Hepatocyte (in vitro differentiated cells): ENCODE data around the gene ATP5F1D. TPM values are rescaled to one million over a fixed set of nuclear protein-coding genes. Genes with fewer than 3 reads are reported as not detected.
A peak's percentile ranks its signal among the peaks of the same experiment; 100 is the strongest.

ENCODE experiments used
- DNase-seq: peaks from one replicate; pipeline ENCODE4 v3.0.0-alpha.2; 2016; ENCODE audit warnings: low spot score
- H2AFZ ChIP-seq: fragments of 200-600 bp; sonication (generic); 2 replicates; pipeline ENCODE4 v1.6.0; 2016; ENCODE audit warnings: antibody characterized with exemption, mild to moderate bottlenecking
- H3K27ac ChIP-seq: fragments of 200-600 bp; sonication (generic); 2 replicates; pipeline ENCODE4 v1.5.1; 2016; ENCODE audit warnings: mild to moderate bottlenecking
- H3K27me3 ChIP-seq: fragments of 200-600 bp; sonication (generic); 2 replicates; pipeline ENCODE4 v1.6.1; 2016
- H3K36me3 ChIP-seq: fragments of 200-600 bp; sonication (generic); replicated peaks from 2 replicates; pipeline ENCODE4 v1.5.1; 2016; ENCODE audit warnings: low read depth; ENCODE audit not compliant: insufficient read depth
- H3K4me1 ChIP-seq: fragments of 200-600 bp; sonication (generic); 2 replicates; pipeline ENCODE4 v1.5.1; 2016; ENCODE audit warnings: mild to moderate bottlenecking, moderate library complexity; ENCODE audit not compliant: insufficient read depth
- H3K4me2 ChIP-seq: fragments of 200-600 bp; sonication (generic); 2 replicates; pipeline ENCODE4 v1.6.0; 2016
- H3K4me3 ChIP-seq: fragments of 200-600 bp; sonication (generic); 2 replicates; pipeline ENCODE4 v1.5.1; 2016; ENCODE audit warnings: mild to moderate bottlenecking
- H3K79me2 ChIP-seq: fragments of 200-600 bp; sonication (generic); 2 replicates; pipeline ENCODE4 v1.6.0; 2017; ENCODE audit warnings: mild to moderate bottlenecking
- H3K9me2 ChIP-seq: fragments of 200-600 bp; sonication (generic); replicated peaks from 2 replicates; pipeline ENCODE4 v1.6.0; 2017; ENCODE audit warnings: mild to moderate bottlenecking; ENCODE audit not compliant: insufficient read depth
- H3K9me3 ChIP-seq: fragments of 200-600 bp; sonication (generic); 2 replicates; pipeline ENCODE4 v1.5.1; 2016; ENCODE audit warnings: low read depth, mild to moderate bottlenecking
- H4K20me1 ChIP-seq: fragments of 200-600 bp; sonication (generic); 2 replicates; pipeline ENCODE4 v1.6.0; 2016; ENCODE audit warnings: mild to moderate bottlenecking; ENCODE audit not compliant: insufficient read depth, poor library complexity, severe bottlenecking
- EZH2 ChIP-seq: fragments of 200-600 bp; sonication (generic); IDR thresholded peaks from 2 replicates; pipeline ENCODE4 v1.6.1; 2016; ENCODE audit warnings: antibody characterized with exemption, mild to moderate bottlenecking, borderline replicate concordance
- EZH2phosphoT487 ChIP-seq: fragments of 200-600 bp; sonication (generic); IDR thresholded peaks from one replicate; pipeline ENCODE4 v1.6.1; 2018; ENCODE audit warnings: antibody characterized with exemption, mild to moderate bottlenecking, low read depth, moderate library complexity; ENCODE audit not compliant: unreplicated experiment, severe bottlenecking
- WGBS: methylation state at CpG from one replicate; pipeline ENCODE4 v1.1.6; 2016; ENCODE audit warnings: low lambda C conversion rate; ENCODE audit errors: missing lambda C conversion rate; 5-methylcytosine and 5-hydroxymethylcytosine counted together
- polyA plus RNA-seq: library from polyadenylated mRNA; unstranded; fragments of >200 nt; fragmentation: Nextera tagmentation; extraction: Ambion mirVana; gene quantifications from 2 replicates; pipeline ENCODE4 v1.2.1, GENCODE V29; 2016
- total RNA-seq: library from RNA; depleted of rRNA; stranded (reverse); fragments of >200 nt; gene quantifications from 2 replicates; pipeline ENCODE4 v1.2.3, GENCODE V29; 2014
- TF ChIP-seq, protein P1 (sequence below): fragments of 200-600 bp; sonication (generic); IDR thresholded peaks from 2 replicates; pipeline ENCODE4 v1.5.1; 2016; ENCODE audit warnings: antibody characterized with exemption, mild to moderate bottlenecking; ENCODE audit not compliant: poor library complexity

Gene ATP5F1D
- total and polyA plus RNA-seq, 2 experiments from 2014 or later, result 54.0 to 291 TPM

DNA sequence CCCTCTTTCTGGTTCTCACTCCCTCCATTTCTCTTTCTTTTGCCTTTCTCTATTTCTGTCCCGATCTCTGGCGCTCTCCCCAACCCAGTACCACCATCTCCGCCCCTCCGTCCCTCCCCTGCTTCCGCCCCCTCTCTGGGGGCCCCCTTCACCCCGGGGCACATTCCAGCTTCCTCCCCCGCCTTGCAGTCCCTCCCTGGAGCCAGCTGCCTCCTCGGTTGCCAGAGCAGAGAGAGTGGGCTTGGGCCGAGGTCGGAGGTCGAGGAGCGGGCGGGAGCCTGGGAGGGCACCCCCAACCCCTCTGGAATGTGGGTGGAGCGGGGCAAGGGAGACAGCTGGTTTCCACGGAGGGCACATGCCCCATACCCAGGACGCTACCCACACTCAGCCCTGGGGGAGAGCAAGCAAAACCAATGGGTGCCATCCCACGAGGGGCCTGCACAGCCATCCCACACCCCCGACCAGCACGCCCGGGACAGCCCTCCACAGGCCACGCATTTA, 21.1 kb downstream of the ATP5F1D start:
- H3K9me2 ChIP-seq, result no peaks in the 10 kb centered on the region
- TF ChIP-seq, protein P1, sequence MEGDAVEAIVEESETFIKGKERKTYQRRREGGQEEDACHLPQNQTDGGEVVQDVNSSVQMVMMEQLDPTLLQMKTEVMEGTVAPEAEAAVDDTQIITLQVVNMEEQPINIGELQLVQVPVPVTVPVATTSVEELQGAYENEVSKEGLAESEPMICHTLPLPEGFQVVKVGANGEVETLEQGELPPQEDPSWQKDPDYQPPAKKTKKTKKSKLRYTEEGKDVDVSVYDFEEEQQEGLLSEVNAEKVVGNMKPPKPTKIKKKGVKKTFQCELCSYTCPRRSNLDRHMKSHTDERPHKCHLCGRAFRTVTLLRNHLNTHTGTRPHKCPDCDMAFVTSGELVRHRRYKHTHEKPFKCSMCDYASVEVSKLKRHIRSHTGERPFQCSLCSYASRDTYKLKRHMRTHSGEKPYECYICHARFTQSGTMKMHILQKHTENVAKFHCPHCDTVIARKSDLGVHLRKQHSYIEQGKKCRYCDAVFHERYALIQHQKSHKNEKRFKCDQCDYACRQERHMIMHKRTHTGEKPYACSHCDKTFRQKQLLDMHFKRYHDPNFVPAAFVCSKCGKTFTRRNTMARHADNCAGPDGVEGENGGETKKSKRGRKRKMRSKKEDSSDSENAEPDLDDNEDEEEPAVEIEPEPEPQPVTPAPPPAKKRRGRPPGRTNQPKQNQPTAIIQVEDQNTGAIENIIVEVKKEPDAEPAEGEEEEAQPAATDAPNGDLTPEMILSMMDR, result no peak
- TF ChIP-seq EZH2, result no peak
- TF ChIP-seq EZH2phosphoT487, result no peak
- no peak overlapping the region for H2AFZ ChIP-seq
- no peaks in the 10 kb centered on the region for H3K9me3 ChIP-seq
- H3K36me3 ChIP-seq, result no peaks in the 10 kb centered on the region
- H3K4me1 ChIP-seq, result peaks cover 78% of the 10 kb centered on the region
- DNase-seq, result no peak
- WGBS, result 38% methylated on average over 13 of the region's 21 CpGs
- H3K79me2 ChIP-seq, result peaks cover 19% of the 10 kb centered on the region
- no peaks in the 10 kb centered on the region for H3K27me3 ChIP-seq
- peak overlapping the region; percentile 98 for H3K27ac ChIP-seq
- H4K20me1 ChIP-seq, result peaks cover 2% of the 10 kb centered on the region
- H3K4me3 ChIP-seq, result no peak overlapping the region
- peak overlapping the region; percentile 93 for H3K4me2 ChIP-seq

DNA sequence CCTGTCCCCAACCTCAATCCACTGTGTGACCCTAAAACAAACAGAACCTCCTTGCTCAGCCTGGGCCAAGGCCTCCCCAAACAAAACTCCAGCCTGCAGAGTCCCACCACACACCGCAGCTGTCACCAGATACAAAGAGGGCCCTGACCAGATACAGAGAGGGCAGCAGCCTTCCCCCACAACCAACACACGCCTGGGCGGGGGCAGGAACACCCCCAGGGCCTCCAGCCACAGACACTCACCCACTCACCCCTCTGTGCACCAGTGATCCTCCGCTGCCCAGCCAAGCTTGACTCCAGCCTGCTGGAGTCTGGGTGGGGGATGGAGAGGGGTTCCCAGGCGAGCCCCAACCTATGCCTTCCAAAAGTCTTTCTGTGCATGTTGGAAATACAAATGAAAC, 21.6 kb downstream of the ATP5F1D start:
- no peaks in the 10 kb centered on the region for H3K27me3 ChIP-seq
- no peaks in the 10 kb centered on the region for H3K36me3 ChIP-seq
- WGBS, result 73% methylated on average over 5 of the region's 5 CpGs
- no peak for TF ChIP-seq EZH2phosphoT487
- TF ChIP-seq EZH2, result no peak
- TF ChIP-seq, protein P1, result no peak
- no peak for DNase-seq
- H3K27ac ChIP-seq, result peak overlapping the region; percentile 98
- no peak overlapping the region for H3K4me3 ChIP-seq
- no peaks in the 10 kb centered on the region for H3K9me3 ChIP-seq
- H2AFZ ChIP-seq, result no peak overlapping the region
- H3K79me2 ChIP-seq, result peaks cover 21% of the 10 kb centered on the region
- H3K9me2 ChIP-seq, result no peaks in the 10 kb centered on the region
- no peaks in the 10 kb centered on the region for H4K20me1 ChIP-seq
- H3K4me1 ChIP-seq, result peaks cover 78% of the 10 kb centered on the region
- H3K4me2 ChIP-seq, result peak overlapping the region; percentile 93

DNA sequence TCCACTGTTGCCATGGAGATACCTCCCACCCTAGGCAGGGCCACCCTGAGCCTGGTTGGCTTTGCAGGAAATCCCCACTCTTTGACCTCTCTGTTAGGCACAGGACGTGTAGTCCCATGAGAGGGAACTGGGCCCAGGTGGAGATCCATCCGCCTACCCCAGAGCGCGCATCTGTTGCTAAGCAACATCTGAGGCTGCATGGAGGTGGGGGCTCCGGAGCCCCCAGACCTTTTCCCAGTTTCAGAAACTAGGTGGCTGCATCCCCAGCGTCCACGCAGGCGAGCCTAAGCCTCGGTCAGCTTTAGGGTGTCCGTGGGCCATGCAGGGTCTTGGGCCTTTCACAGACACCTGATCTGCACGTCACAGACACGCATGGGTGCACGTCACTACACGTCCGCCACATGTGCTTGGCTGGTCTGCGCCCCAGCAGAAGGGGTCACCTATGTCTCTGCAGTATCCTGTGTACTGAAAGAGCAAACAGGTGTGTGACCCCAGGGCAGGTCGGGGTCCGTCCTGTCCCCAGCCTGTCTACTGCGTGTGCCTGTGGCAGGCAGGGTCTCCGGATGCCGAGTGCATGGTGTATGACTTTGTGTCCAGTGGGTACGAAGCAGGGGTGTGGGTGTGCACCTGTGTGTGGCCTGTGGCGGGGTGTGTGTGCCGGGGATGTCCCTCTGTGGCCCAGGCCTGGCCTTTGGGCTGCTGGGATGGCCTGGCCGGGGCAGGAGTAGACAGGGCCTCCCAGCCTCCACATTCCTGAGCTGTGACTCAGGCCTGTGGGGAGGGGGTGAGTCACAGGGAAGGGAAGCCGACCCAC, 23.5 kb downstream of the ATP5F1D start:
- Histone ChIP-seq H3K9me3 (no peaks in the 10 kb centered on the region), H3K4me3 (no peak overlapping the region), H3K27ac (peak overlapping the region; percentile 87), H3K4me2 (peak overlapping the region; percentile 100), H2AFZ (no peak overlapping the region), H3K4me1 (peaks cover 69% of the 10 kb centered on the region), H4K20me1 (peaks cover 4% of the 10 kb centered on the region), H3K9me2 (no peaks in the 10 kb centered on the region), H3K27me3 (no peaks in the 10 kb centered on the region), H3K79me2 (peaks cover 30% of the 10 kb centered on the region), H3K36me3 (no peaks in the 10 kb centered on the region)
- no peak for TF ChIP-seq EZH2phosphoT487
- TF ChIP-seq, protein P1, result no peak
- no peak for TF ChIP-seq EZH2
- 62% methylated on average over 26 of the region's 26 CpGs for WGBS
- DNase-seq, result peak; percentile 92
